ENCODE data around the gene MRM3.

- no peak for TF ChIP-seq EZH2 (IDR thresholded peaks at IDR 0.05; ENCODE audit: borderline replicate concordance, low read length)
- TF ChIP-seq, protein P1, sequence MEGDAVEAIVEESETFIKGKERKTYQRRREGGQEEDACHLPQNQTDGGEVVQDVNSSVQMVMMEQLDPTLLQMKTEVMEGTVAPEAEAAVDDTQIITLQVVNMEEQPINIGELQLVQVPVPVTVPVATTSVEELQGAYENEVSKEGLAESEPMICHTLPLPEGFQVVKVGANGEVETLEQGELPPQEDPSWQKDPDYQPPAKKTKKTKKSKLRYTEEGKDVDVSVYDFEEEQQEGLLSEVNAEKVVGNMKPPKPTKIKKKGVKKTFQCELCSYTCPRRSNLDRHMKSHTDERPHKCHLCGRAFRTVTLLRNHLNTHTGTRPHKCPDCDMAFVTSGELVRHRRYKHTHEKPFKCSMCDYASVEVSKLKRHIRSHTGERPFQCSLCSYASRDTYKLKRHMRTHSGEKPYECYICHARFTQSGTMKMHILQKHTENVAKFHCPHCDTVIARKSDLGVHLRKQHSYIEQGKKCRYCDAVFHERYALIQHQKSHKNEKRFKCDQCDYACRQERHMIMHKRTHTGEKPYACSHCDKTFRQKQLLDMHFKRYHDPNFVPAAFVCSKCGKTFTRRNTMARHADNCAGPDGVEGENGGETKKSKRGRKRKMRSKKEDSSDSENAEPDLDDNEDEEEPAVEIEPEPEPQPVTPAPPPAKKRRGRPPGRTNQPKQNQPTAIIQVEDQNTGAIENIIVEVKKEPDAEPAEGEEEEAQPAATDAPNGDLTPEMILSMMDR (IDR thresholded peaks at IDR 0.05; ENCODE audit: low read length) = no peak
These were observed 9.7 kb downstream of the MRM3 start for GRCh38 chr17:791829-792228.

All from OCI-LY1 (cell line).